Keratinocyte (primary cell): ENCODE measurements around the gene DPM3.

Source experiments
- CTCF ChIP-seq, 3 experiments: IDR thresholded peaks in 1 of 3; conservative IDR thresholded peaks in 1 of 3; optimal IDR thresholded peaks in 1 of 3; 2 replicates in 2 of 3; 3 replicates in 1 of 3; pipeline versions ENCODE3 to v1.5.1; 2011; ENCODE audit warnings: low read length in 3 of 3, mild to moderate bottlenecking in 3 of 3, moderate library complexity in 2 of 3, control low read depth in 1 of 3, inconsistent platforms in 1 of 3; ENCODE audit not compliant: insufficient read depth in 2 of 3; ENCODE audit errors: extremely low read depth in 1 of 3
- EZH2 ChIP-seq: IDR thresholded peaks from one replicate; pipeline ENCODE4 v1.6.1; 2012; ENCODE audit warnings: inconsistent platforms, mild to moderate bottlenecking, low read length, moderate library complexity

- TF ChIP-seq CTCF (optimal IDR thresholded peaks at IDR 0.05 in 1 of 3, IDR thresholded peaks at IDR 0.05 in 1 of 3, conservative IDR thresholded peaks at IDR 0.05 in 1 of 3; ENCODE audit: extremely low read depth in 1 of 3, insufficient read depth in 2 of 3, low read length in 3 of 3) (no peak), EZH2 (no peak)
These were observed 30.5 kb upstream of the DPM3 start for GRCh38 chr1:155170806-155171205.
